SK-N-SH (cell line): ENCODE measurements around the gene NDUFA12. TPM values are rescaled to one million over a fixed set of nuclear protein-coding genes. Genes with fewer than 3 reads are reported as not detected.

ENCODE experiments used
- CTCF ChIA-PET: fragments of 300-600, 350-600 bp; formaldehyde crosslinking; extraction: SDS; loops from one replicate; lab custom pipeline; 2021; lab: Yijun Ruan, JAX
- POLR2A ChIA-PET: fragments of 350-600 bp; sonication (Branson Sonifier 250); formaldehyde crosslinking; extraction: SDS; loops from one replicate; lab custom pipeline; 2020; ENCODE audit warnings: antibody characterized with exemption, inconsistent platforms; lab: Yijun Ruan, JAX
- DNase-seq: peaks from one replicate; pipeline ENCODE4 v3.0.0; 2012
- H2AFZ ChIP-seq: fragments of 200-600 bp; sonication (generic); 2 replicates; pipeline ENCODE4 v1.8.1; 2016; ENCODE audit warnings: antibody characterized with exemption, mild to moderate bottlenecking, low read depth
- H3F3A ChIP-seq: fragments of 200-600 bp; sonication (generic); replicated peaks from 2 replicates; pipeline ENCODE3; 2016; ENCODE audit warnings: antibody characterized with exemption, mild to moderate bottlenecking; ENCODE audit not compliant: insufficient read depth
- H3K27ac ChIP-seq, 2 experiments: fragments of 200-500 bp in 1 of 2; fragments of 200-600 bp in 1 of 2; sonication (Bioruptor generic) in 1 of 2; sonication (generic), shearing (Covaris generic) in 1 of 2; 2 replicates each; pipeline versions ENCODE4 v1.5.1 to v1.6.1; 2014 to 2016; ENCODE audit warnings: low read depth in 2 of 2, inconsistent platforms in 1 of 2, low read length in 1 of 2, mild to moderate bottlenecking in 1 of 2, mixed read lengths in 1 of 2
- H3K27me3 ChIP-seq: fragments of 200-600 bp; sonication (generic), shearing (Covaris generic); 2 replicates; pipeline ENCODE4 v1.6.1; 2016; ENCODE audit warnings: mixed run types; ENCODE audit not compliant: insufficient read depth
- H3K36me3 ChIP-seq, 2 experiments: fragments of 200-500 bp in 1 of 2; fragments of 200-600 bp in 1 of 2; sonication (Bioruptor generic) in 1 of 2; sonication (generic) in 1 of 2; replicated peaks in 1 of 2; 2 replicates each; pipeline versions ENCODE3 to v1.5.1; 2014 to 2016; ENCODE audit warnings: low read length in 1 of 2, mild to moderate bottlenecking in 1 of 2; ENCODE audit not compliant: insufficient read depth in 2 of 2, control insufficient read depth in 1 of 2
- H3K4me1 ChIP-seq, 2 experiments: fragments of 200-500 bp in 1 of 2; fragments of 200-600 bp in 1 of 2; sonication (Bioruptor generic) in 1 of 2; sonication (generic), shearing (Covaris generic) in 1 of 2; 2 replicates each; pipeline versions ENCODE4 v1.5.1 to v1.6.1; 2014 to 2016; ENCODE audit warnings: low read depth in 1 of 2, low read length in 1 of 2, mixed run types in 1 of 2; ENCODE audit not compliant: insufficient read depth in 2 of 2, control insufficient read depth in 1 of 2
- H3K4me2 ChIP-seq: fragments of 200-600 bp; sonication (generic), shearing (Covaris generic); 2 replicates; pipeline ENCODE4 v1.6.1; 2017; ENCODE audit warnings: mixed run types
- H3K4me3 ChIP-seq, 2 experiments: fragments of 200-500 bp in 1 of 2; fragments of 200-600 bp in 1 of 2; sonication (Bioruptor generic) in 1 of 2; sonication (generic), shearing (Covaris generic) in 1 of 2; 2 replicates each; pipeline versions ENCODE4 v1.5.1 to v1.8.1; 2014 to 2016; ENCODE audit warnings: low read depth in 2 of 2, inconsistent platforms in 1 of 2, low read length in 1 of 2, mild to moderate bottlenecking in 1 of 2, mixed read lengths in 1 of 2, moderate library complexity in 1 of 2
- H3K79me2 ChIP-seq: fragments of 200-600 bp; sonication (generic); 2 replicates; pipeline ENCODE4 v1.8.1; 2017; ENCODE audit warnings: mild to moderate bottlenecking; ENCODE audit not compliant: insufficient read depth
- H3K9ac ChIP-seq: fragments of 200-600 bp; sonication (generic); 2 replicates; pipeline ENCODE4 v1.6.1; 2017; ENCODE audit warnings: mixed run types
- H3K9me2 ChIP-seq: fragments of 200-600 bp; sonication (generic); 2 replicates; pipeline ENCODE4 v1.6.1; 2017; ENCODE audit warnings: mixed run types
- H3K9me3 ChIP-seq: fragments of 200-600 bp; sonication (generic); 2 replicates; pipeline ENCODE4 v1.6.1; 2017; ENCODE audit warnings: mixed run types, mild to moderate bottlenecking, moderate library complexity
- H4K20me1 ChIP-seq: fragments of 200-600 bp; sonication (generic); 2 replicates; pipeline ENCODE4 v1.6.1; 2017; ENCODE audit warnings: mild to moderate bottlenecking, mixed run types; ENCODE audit not compliant: insufficient read depth
- EZH2phosphoT487 ChIP-seq: fragments of 200-600 bp; sonication (generic); IDR thresholded peaks from 2 replicates; pipeline ENCODE4 v1.6.1; 2017; ENCODE audit warnings: low read depth, mixed run types, mild to moderate bottlenecking, antibody characterized with exemption, moderate library complexity, borderline replicate concordance
- NRF1 ChIP-seq: IDR thresholded peaks from 2 replicates; pipeline ENCODE4 v1.6.1; 2012; ENCODE audit warnings: low read depth, mild to moderate bottlenecking, low read length
- POLR2AphosphoS5 ChIP-seq: IDR thresholded peaks from 2 replicates; pipeline ENCODE4 v1.6.1; 2012; ENCODE audit warnings: low read depth, low read length
- TAF1 ChIP-seq: IDR thresholded peaks from 2 replicates; pipeline ENCODE4 v1.6.1; 2012; ENCODE audit warnings: low read depth, mild to moderate bottlenecking, low read length, moderate library complexity, borderline replicate concordance
- TEAD4 ChIP-seq: IDR thresholded peaks from 2 replicates; pipeline ENCODE4 v1.4.0; 2012; ENCODE audit warnings: mild to moderate bottlenecking, borderline replicate concordance; ENCODE audit not compliant: insufficient read depth
- YY1 ChIP-seq: IDR thresholded peaks from 2 replicates; pipeline ENCODE4 v1.4.0; 2012; ENCODE audit warnings: low read depth, mild to moderate bottlenecking
- WGBS: methylation state at CpG from one replicate; pipeline ENCODE4 v1.1.6; 2017; ENCODE audit warnings: low lambda C conversion rate; 5-methylcytosine and 5-hydroxymethylcytosine counted together
- polyA plus RNA-seq, 3 experiments: library from polyadenylated mRNA; depleted of rRNA; stranded (reverse); fragments of >200 nt; gene quantifications; 2 replicates each; pipeline ENCODE4 v1.2.3, GENCODE V29; 2012
- TF ChIP-seq, protein P1 (sequence below): fragments of 150-350 bp; IDR thresholded peaks from 2 replicates; pipeline ENCODE4 v1.6.1; 2016; ENCODE audit warnings: mild to moderate bottlenecking, low read depth, low read length
- TF ChIP-seq, protein P2 (sequence below): IDR thresholded peaks from 2 replicates; pipeline ENCODE4 v1.4.0; 2012; ENCODE audit warnings: low read depth

The NDUFA12 gene
- polyA plus RNA-seq, 1 of the 3 experiments (the other 2 are of a cell fraction), result 106 TPM

DNA sequence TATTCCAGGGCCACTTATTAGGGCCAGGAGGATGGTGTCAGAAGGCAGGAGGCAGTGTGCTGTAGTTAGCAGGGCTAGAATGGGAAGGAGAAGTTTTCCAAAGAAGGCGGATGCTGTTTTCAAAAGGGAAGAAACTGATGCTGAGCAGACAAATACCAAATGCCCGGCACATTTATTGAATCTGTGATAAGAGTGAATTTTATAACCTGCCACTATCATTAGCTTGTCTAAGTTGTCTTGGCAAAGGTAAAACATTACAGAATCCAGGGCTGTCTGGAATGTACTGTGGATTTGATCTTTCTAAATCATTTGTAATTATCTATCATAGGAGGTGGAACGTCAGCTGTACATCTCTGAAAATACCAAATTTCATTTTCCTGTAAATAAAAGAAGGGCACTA lies 40.8 kb downstream of the NDUFA12 start:
- no peak overlapping the region for H3K4me3 ChIP-seq
- no peaks in the 10 kb centered on the region for H3K9me3 ChIP-seq
- H3K9ac ChIP-seq, result no peak overlapping the region
- no peaks in the 10 kb centered on the region for H3K36me3 ChIP-seq
- H3K4me1 ChIP-seq, result no peaks in the 10 kb centered on the region
- peak; percentile 35 for DNase-seq
- no peak overlapping the region for H2AFZ ChIP-seq
- no peaks in the 10 kb centered on the region for H4K20me1 ChIP-seq
- H3K79me2 ChIP-seq, result no peaks in the 10 kb centered on the region
- TF ChIP-seq NRF1 (no peak), YY1 (no peak)
- TF ChIP-seq, protein P1, sequence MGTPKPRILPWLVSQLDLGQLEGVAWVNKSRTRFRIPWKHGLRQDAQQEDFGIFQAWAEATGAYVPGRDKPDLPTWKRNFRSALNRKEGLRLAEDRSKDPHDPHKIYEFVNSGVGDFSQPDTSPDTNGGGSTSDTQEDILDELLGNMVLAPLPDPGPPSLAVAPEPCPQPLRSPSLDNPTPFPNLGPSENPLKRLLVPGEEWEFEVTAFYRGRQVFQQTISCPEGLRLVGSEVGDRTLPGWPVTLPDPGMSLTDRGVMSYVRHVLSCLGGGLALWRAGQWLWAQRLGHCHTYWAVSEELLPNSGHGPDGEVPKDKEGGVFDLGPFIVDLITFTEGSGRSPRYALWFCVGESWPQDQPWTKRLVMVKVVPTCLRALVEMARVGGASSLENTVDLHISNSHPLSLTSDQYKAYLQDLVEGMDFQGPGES, result no peak
- TF ChIP-seq, all 33 proteins: peak for 0
- H3K4me2 ChIP-seq, result no peak overlapping the region
- 62% methylated on average over 3 of the region's 3 CpGs for WGBS
- POLR2A ChIA-PET, result no interaction called here
- no peaks in the 10 kb centered on the region for H3K27me3 ChIP-seq
- H3K27ac ChIP-seq, result no peak overlapping the region
- H3K9me2 ChIP-seq, result no peaks in the 10 kb centered on the region
- CTCF ChIA-PET, result interaction anchor here (1.2 to 1.5 kb wide), 2 partner anchors 11 to 88 kb away, joined by 3 to 6 read pairs; no protein-coding TSS in a partner anchor
- H3F3A ChIP-seq, result no peaks in the 10 kb centered on the region

DNA sequence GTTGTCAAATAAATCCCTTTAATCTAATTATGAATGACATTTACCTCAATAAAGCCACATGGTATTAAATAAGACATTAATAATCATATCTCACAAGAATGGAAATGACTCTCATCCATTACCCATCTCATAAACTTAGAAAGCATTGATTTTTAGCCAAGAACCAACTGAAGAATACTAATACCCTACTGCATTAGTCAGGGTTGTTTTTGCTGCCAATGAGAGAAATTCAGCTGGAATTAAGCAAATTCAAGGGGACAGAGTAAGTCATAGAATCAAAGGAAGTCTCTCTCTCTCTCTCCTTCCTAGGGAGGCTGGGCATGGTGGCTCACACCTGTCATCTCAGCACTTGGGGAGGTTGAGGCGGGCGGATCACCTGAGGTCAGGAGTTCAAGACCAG lies 41.6 kb downstream of the NDUFA12 start:
- ChIA-PET CTCF (interaction anchor here (1.2 to 1.5 kb wide), 3 partner anchors 10 to 87 kb away, joined by 3 to 6 read pairs (median 3); no protein-coding TSS in a partner anchor), POLR2A (no interaction called here)
- H3K79me2 ChIP-seq, result no peaks in the 10 kb centered on the region
- H4K20me1 ChIP-seq, result no peaks in the 10 kb centered on the region
- TF ChIP-seq TAF1, result no peak
- TF ChIP-seq POLR2AphosphoS5, result no peak
- TF ChIP-seq EZH2phosphoT487, result no peak
- TF ChIP-seq, protein P2, sequence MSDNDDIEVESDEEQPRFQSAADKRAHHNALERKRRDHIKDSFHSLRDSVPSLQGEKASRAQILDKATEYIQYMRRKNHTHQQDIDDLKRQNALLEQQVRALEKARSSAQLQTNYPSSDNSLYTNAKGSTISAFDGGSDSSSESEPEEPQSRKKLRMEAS, result no peak
- TF ChIP-seq TEAD4, result no peak
- TF ChIP-seq, protein P1, result no peak
- no peak overlapping the region for H2AFZ ChIP-seq
- WGBS, result 100% methylated on average over 1 of the region's 2 CpGs
- no peaks in the 10 kb centered on the region for H3F3A ChIP-seq
- no peaks in the 10 kb centered on the region for H3K9me3 ChIP-seq
- no peaks in the 10 kb centered on the region for H3K36me3 ChIP-seq
- no peak overlapping the region for H3K27ac ChIP-seq
- no peak for DNase-seq
- H3K9ac ChIP-seq, result no peak overlapping the region
- H3K9me2 ChIP-seq, result no peaks in the 10 kb centered on the region
- H3K4me3 ChIP-seq, result no peak overlapping the region
- H3K27me3 ChIP-seq, result no peaks in the 10 kb centered on the region
- no peak overlapping the region for H3K4me2 ChIP-seq
- no peaks in the 10 kb centered on the region for H3K4me1 ChIP-seq
